CD4-positive, alpha-beta T cell treated with Interleukin-15 for 1 hour (primary cell): ENCODE results near the gene CYP3A4.
"Not testable (repeated sequence)": the region's sequence is repeated elsewhere in the genome, so short reads cannot be mapped to it uniquely, and the experiment has no call there.

ENCODE experiments used
- DNase-seq: peaks from one replicate; pipeline ENCODE4 v3.0.0-alpha.2; 2020

CYP3A4 gene

GRCh38 chr7:99748846-99749579 lies 35.0 kb downstream of the CYP3A4 start:
- no peak for DNase-seq

- not testable (repeated sequence) for DNase-seq
These were observed 37.1 kb downstream of the CYP3A4 start for GRCh38 chr7:99746915-99747314.

- not testable (repeated sequence) for DNase-seq
These were observed 38.6 kb downstream of the CYP3A4 start for GRCh38 chr7:99745395-99745794.

GRCh38 chr7:99742737-99743394 lies 41.1 kb downstream of the CYP3A4 start:
- no peak for DNase-seq

- no peak for DNase-seq
These were observed 42.6 kb downstream of the CYP3A4 start for GRCh38 chr7:99741441-99741795.

GRCh38 chr7:99740573-99741440 lies 43.2 kb downstream of the CYP3A4 start:
- no peak for DNase-seq

GRCh38 chr7:99739699-99740572 lies 44.0 kb downstream of the CYP3A4 start:
- DNase-seq: no peak

GRCh38 chr7:99737726-99738125 lies 46.3 kb downstream of the CYP3A4 start:
- no peak for DNase-seq

- DNase-seq: not testable (repeated sequence)
These were observed 47.3 kb downstream of the CYP3A4 start for GRCh38 chr7:99736667-99737066.

GRCh38 chr7:99734987-99735386 lies 49.0 kb downstream of the CYP3A4 start, which contains the start of gene CYP3A7:
Gene CYP3A7 (minus strand): TSS chr7:99735196. CDS start chr7:99735093, 103 bp downstream.
- no peak for DNase-seq

- DNase-seq: no peak
These were observed 50.5 kb downstream of the CYP3A4 start for GRCh38 chr7:99733448-99733847.

GRCh38 chr7:99733003-99733402 lies 51.0 kb downstream of the CYP3A4 start:
- no peak for DNase-seq

GRCh38 chr7:99731638-99732374 lies 52.2 kb downstream of the CYP3A4 start:
- DNase-seq: no peak

- no peak for DNase-seq
These were observed 53.0 kb downstream of the CYP3A4 start for GRCh38 chr7:99730992-99731391.

- no peak for DNase-seq
These were observed 53.7 kb downstream of the CYP3A4 start for GRCh38 chr7:99730238-99730810.

GRCh38 chr7:99729486-99730237 lies 54.3 kb downstream of the CYP3A4 start:
- DNase-seq: no peak

- no peak for DNase-seq
These were observed 55.4 kb downstream of the CYP3A4 start for GRCh38 chr7:99728615-99729014.

- DNase-seq: not testable (repeated sequence)
These were observed 60.8 kb downstream of the CYP3A4 start for GRCh38 chr7:99723201-99723600.

- no peak for DNase-seq
These were observed 63.0 kb downstream of the CYP3A4 start for GRCh38 chr7:99720800-99721595.
